ENCODE measurements around the gene SKIDA1. TPM values are rescaled to one million over a fixed set of nuclear protein-coding genes. Genes with fewer than 3 reads are reported as not detected.

SKIDA1 gene
- total and polyA plus RNA-seq, 12 donors: 0.64 to 3.5 (median 2.4) TPM

DNA sequence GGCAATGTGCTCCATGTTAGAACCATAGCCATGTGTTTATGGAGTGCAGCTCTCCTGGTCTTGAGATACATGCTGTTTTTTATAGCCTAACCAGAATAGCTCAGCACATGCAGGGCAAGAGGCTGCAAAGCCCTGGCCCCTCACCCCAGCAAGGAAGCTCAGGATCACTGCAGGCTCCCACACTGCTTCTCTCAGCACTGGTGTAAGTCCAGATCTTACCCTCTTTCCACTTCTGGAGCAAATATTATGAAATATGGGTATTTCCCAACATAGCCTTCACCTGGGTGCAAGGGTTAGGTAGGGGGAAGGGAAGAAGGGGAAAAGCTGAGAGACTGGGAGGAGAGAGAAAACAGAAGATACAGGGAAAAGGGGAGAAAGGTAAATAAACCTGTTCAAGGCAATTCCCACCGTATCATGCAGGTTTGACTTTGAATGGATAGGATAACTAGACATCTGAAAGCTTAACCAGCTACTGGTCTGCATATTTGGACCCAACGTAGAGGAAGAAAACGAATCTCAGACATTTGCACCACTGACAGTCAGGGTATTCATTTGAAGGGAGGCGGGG lies 19.7 kb downstream of the SKIDA1 start:
- H3K36me3 ChIP-seq (replicated peaks in 1 of 2): no peaks in the 10 kb centered on the region
- TF ChIP-seq, protein P1, sequence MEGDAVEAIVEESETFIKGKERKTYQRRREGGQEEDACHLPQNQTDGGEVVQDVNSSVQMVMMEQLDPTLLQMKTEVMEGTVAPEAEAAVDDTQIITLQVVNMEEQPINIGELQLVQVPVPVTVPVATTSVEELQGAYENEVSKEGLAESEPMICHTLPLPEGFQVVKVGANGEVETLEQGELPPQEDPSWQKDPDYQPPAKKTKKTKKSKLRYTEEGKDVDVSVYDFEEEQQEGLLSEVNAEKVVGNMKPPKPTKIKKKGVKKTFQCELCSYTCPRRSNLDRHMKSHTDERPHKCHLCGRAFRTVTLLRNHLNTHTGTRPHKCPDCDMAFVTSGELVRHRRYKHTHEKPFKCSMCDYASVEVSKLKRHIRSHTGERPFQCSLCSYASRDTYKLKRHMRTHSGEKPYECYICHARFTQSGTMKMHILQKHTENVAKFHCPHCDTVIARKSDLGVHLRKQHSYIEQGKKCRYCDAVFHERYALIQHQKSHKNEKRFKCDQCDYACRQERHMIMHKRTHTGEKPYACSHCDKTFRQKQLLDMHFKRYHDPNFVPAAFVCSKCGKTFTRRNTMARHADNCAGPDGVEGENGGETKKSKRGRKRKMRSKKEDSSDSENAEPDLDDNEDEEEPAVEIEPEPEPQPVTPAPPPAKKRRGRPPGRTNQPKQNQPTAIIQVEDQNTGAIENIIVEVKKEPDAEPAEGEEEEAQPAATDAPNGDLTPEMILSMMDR (IDR thresholded peaks at IDR 0.05): no peak
- TF ChIP-seq POLR2A (IDR thresholded peaks at IDR 0.05): no peak
- H3K4me3 ChIP-seq: no peak overlapping the region
- no peaks in the 10 kb centered on the region for H3K27me3 ChIP-seq
- H3K4me1 ChIP-seq (replicated peaks in 1 of 2): no peaks in the 10 kb centered on the region
- H3K9me3 ChIP-seq (replicated peaks in 1 of 3): no peaks in the 10 kb centered on the region
- no peak for DNase-seq
- WGBS, 4 donors: 82 to 94% (median 84%) methylated on average over 4 of the region's 4 CpGs
- intact Hi-C loops (cut with DNase I): loop anchor here in 1 of 2 donors (5.0 kb wide), 1 partner anchor 452 kb away; no protein-coding TSS in a partner anchor
- H3K27ac ChIP-seq: no peak overlapping the region

DNA sequence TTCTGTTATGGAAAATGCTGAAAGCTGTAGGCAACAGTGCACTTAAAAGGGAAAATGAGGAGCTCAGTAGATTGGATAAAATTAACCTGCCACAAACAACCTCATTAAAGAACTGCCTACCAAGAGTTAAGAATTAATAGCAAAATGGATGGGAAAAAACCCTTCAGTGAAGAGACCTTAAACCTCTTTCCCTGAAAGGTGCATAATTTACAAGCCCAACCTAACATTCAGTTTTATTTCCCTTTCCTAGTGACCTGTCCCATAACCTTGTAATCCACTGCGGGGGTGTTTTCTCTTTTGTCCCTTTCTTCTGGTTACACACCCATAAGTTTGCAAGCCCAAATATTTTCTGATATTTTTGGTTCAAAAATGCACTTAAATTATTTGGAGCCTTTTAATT lies 21.9 kb downstream of the SKIDA1 start:
- no peaks in the 10 kb centered on the region for H3K36me3 ChIP-seq (replicated peaks in 1 of 2)
- intact Hi-C loops (cut with DNase I): no loop called here
- H3K4me3 ChIP-seq: no peak overlapping the region
- no peaks in the 10 kb centered on the region for H3K4me1 ChIP-seq (replicated peaks in 1 of 2)
- no peak for DNase-seq
- TF ChIP-seq, protein P1 (IDR thresholded peaks at IDR 0.05): no peak
- no peak for TF ChIP-seq POLR2A (IDR thresholded peaks at IDR 0.05)
- H3K27ac ChIP-seq: no peak overlapping the region
- no peaks in the 10 kb centered on the region for H3K27me3 ChIP-seq
- 78 to 86% (median 84%) methylated on average over 1 of the region's 1 CpG for WGBS, 4 donors
- no peaks in the 10 kb centered on the region for H3K9me3 ChIP-seq (replicated peaks in 1 of 3)

DNA sequence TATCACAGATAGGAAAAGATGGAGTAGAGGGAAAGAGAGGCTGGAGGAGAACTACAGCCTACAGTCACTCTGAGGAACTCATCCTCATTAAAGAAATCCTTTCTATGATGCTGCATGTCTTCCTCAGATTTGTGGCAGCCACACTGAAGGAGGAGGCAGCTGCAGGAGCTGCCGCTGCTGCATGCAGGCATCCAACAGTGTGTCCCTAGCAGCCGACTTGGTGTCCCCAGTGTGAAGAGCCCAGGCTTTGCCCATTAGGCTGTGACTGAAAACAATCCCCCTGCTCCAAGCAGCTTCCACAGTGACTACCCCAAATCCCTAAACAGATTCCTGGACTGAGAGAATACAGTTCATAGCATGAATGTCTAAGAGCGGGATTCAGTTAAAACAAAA lies 23.1 kb downstream of the SKIDA1 start:
- H3K9me3 ChIP-seq (replicated peaks in 1 of 3): no peaks in the 10 kb centered on the region
- H3K4me1 ChIP-seq (replicated peaks in 1 of 2): peaks cover 0 to 5% of the 10 kb centered on the region in 2 donors
- 89 to 100% (median 92%) methylated on average over 3 of the region's 3 CpGs for WGBS, 4 donors
- TF ChIP-seq, protein P1 (IDR thresholded peaks at IDR 0.05): no peak
- TF ChIP-seq POLR2A (IDR thresholded peaks at IDR 0.05): no peak
- no peaks in the 10 kb centered on the region for H3K36me3 ChIP-seq (replicated peaks in 1 of 2)
- H3K27ac ChIP-seq: no peak overlapping the region
- DNase-seq: no peak
- intact Hi-C loops (cut with DNase I): no loop called here
- H3K4me3 ChIP-seq: no peak overlapping the region
- no peaks in the 10 kb centered on the region for H3K27me3 ChIP-seq

DNA sequence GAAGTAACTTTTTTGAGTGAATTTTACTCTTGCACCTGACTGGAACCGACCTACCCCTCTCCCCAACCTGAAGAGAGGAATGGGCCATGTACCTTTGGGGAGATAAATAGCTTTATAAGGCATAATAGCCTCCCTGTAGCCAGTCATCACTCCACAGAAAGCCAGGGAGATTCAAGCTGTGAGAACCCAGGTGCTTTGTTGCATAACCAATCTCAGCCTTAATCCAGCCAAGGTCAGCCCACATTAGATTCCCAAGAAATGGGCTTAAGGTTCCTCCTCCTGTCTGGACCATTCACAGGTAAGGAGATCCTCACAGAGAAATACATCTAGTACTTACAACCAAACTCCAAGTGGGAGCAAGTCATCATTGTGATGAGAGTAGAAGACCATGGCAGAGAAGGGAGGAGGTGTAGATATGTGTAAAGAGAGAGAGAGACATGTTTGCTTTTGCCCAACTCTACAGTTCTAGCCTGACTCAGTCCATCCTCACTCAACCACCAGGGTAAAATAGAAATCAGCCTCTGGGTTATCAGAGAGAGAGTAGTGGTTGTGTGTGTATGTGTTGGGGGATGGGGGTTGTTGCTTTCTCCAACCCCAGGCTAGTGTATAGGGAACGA lies 23.6 kb downstream of the SKIDA1 start:
- 89 to 100% (median 95%) methylated on average over 2 of the region's 2 CpGs for WGBS, 4 donors
- H3K4me3 ChIP-seq: no peak overlapping the region

More for the DNA sequence above, 23.6 kb downstream of the SKIDA1 start:
- H3K9me3 ChIP-seq (replicated peaks in 1 of 3): no peaks in the 10 kb centered on the region
- peaks cover 0 to 6% of the 10 kb centered on the region in 2 donors for H3K4me1 ChIP-seq (replicated peaks in 1 of 2)
- TF ChIP-seq, protein P1 (IDR thresholded peaks at IDR 0.05): no peak
- no peak overlapping the region for H3K27ac ChIP-seq
- intact Hi-C loops (cut with DNase I): no loop called here
- no peaks in the 10 kb centered on the region for H3K27me3 ChIP-seq
- no peaks in the 10 kb centered on the region for H3K36me3 ChIP-seq (replicated peaks in 1 of 2)
- no peak for DNase-seq

All from adrenal gland (tissue), 12 donors.